Activated CD8-positive, alpha-beta memory T cell treated with anti-CD3 and anti-CD28 coated beads, Interleukin-2, amount 50 U/mL, for 48 hours (primary cell): Measurements from ENCODE around the gene ZBTB3.
"Not testable (repeated sequence)": the region's sequence is repeated elsewhere in the genome, so short reads cannot be mapped to it uniquely, and the experiment has no call there.

Experiments
- DNase-seq: peaks from one replicate; pipeline ENCODE4 v3.0.0-alpha.2; 2020

The ZBTB3 gene

GRCh38 chr11:62753736-62754603 is at the start of gene ZBTB3:
TSS of gene ZBTB3 (minus strand) at chr11:62754160. CDS start at chr11:62753664, 496 bp downstream.
- peak; percentile 97 for DNase-seq

- no peak for DNase-seq
Observed at GRCh38 chr11:62801071-62801470, 47.1 kb upstream of the ZBTB3 start.

- no peak for DNase-seq
Observed at GRCh38 chr11:62799486-62799885, 45.5 kb upstream of the ZBTB3 start.

- DNase-seq, result no peak
Observed at GRCh38 chr11:62796281-62796680, 42.3 kb upstream of the ZBTB3 start.

DNA sequence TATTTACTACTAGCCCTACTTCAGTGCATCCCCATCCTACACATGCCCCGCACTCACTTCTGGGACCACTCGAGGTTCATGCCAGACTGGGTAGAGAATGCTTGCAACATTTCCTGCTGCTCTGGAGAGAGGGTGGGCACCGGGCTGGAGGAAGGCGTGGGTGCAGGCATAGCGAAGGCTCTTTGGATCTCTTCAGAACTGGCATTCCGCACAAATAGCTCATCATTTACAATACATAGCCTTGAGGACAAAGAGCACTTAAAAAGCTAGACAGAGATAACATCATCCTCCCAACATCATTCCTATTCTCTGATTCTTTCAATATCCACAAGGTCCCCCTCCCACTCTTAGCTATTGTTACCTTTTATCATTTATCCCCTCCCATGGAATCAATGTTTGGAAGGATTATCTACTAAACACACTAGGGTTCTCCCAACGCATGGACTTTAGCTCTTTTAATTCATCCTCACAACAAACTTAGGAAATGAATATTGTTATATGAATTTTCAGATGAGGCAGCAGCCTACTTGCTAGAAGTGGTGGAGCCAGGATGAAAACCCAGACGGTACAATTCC is 40.3 kb upstream of the ZBTB3 start:
- DNase-seq, result no peak

DNA sequence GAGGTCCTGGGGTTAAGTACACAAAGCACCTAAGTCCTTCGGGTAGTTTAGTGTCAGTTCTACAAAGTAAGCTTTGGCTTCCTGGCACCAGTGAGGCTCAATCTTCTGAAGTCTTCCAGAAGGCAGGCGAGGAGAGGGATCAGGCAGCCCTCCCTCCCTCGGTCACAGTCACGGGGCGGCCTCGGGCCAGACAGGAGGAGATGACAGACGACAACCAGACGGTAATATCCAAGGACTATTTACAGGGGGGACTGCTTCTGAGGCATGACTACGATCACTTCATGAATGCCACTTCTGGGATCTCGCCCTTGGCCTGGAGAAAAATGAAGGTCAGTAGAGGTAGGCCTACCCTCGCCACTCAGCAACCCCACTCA is 38.2 kb upstream of the ZBTB3 start:
- no peak for DNase-seq

- peak; percentile 93 for DNase-seq
Observed at GRCh38 chr11:62791501-62792201, 37.7 kb upstream of the ZBTB3 start, which contains the start of gene TMEM223. TSS of gene TMEM223 (minus strand) at chr11:62792006. CDS start at chr11:62791994, 12 bp downstream.

- DNase-seq, result no peak
Observed at GRCh38 chr11:62789576-62789975, 35.6 kb upstream of the ZBTB3 start.

- DNase-seq, result no peak
Observed at GRCh38 chr11:62788991-62789390, 35.0 kb upstream of the ZBTB3 start.

DNA sequence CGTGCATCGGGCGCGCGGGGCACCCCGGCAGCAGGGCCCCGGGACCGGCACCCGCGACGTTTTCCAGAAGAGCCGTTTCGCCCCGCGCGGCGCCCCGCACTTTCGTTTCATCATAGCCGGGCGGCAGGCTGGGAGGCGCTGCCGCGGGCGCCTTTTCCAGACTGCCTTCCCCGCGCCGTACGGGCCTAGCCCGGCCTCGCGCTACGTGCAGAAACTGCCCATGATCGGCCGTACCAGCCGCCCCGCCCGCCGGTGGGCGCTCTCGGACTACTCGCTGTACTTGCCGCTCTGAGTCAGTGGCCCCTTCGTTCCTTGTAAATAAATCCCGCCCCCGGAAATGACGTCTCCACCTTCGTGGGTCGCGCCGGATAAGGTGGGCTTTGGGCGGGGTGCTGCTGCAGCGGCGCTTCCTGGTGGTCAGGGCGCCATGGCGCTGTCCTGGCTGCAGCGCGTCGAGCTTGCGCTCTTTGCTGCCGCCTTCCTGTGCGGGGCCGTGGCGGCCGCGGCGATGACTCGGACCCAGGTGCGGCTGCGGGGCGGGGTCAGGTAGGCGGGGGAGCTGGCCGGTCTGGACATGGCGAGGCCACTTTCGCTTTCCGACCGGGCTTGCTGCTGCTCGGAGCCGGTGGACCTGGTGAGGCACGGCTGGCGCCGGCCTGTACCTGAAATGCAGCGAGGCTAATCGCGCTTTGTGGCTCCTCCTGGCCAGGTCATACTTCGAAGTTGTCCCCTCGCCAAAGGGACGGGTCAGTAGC is 33.2 kb upstream of the ZBTB3 start, which contains the start of gene TMEM179B:
Gene TMEM179B (plus strand): TSS at position 398 of the 755 bp plus-strand sequence. CDS start 30 bp downstream, at position 428.
- peak; percentile 99 for DNase-seq

DNA sequence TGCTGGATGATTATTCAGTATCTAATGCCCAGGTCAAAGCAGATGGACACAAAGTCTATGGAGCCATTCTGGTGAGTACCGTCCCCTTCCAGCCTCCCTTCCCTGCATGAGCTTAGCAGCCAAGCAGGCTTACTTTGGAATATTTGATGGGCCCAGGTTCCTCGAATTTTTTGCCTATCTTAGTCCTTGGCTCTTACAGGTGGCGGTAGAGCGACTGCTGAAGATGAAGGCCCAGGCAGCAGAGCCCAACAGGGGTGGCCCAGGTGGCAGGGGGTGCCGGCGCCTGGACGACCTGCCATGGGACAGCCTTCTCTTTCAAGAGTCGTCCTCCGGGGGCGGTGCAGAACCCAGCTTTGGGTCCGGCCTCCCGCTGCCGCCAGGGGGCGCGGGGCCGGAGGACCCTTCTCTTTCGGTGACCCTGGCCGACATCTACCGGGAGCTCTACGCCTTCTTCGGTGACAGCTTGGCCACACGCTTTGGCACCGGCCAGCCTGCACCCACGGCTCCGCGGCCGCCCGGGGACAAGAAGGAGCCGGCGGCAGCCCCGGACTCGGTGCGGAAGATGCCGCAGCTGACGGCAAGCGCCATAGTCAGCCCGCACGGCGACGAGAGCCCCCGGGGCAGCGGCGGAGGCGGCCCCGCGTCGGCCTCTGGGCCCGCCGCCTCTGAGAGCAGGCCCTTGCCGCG is 32.5 kb upstream of the ZBTB3 start:
- peak; percentile 94 for DNase-seq

GRCh38 chr11:62782753-62783152 is 28.8 kb upstream of the ZBTB3 start:
- DNase-seq, result no peak

GRCh38 chr11:62778441-62778840 is 24.5 kb upstream of the ZBTB3 start:
- no peak for DNase-seq

DNA sequence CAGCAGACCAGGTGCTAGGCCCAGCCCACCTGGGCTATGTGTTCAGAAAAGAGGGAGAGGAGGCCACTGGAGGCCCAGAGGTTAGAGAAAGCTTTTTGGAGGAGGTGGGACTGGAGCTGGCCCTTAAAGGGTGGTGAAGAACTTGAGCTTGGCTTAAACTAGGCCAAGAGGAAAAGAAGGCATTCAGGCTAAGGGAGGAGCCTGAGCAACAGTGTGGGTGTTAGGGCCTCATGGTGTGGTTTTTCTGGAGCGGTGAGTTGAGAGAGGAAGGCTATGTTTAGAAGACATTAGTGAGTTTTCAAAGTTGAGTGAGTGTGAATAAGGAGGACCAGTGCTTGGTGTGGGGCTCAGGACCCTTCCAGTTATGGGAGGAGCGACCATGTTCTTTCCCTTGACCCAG is 23.4 kb upstream of the ZBTB3 start:
- no peak for DNase-seq

GRCh38 chr11:62775646-62776045 is 21.7 kb upstream of the ZBTB3 start:
- no peak for DNase-seq

- no peak for DNase-seq
Observed at GRCh38 chr11:62774407-62774806, 20.4 kb upstream of the ZBTB3 start.

DNA sequence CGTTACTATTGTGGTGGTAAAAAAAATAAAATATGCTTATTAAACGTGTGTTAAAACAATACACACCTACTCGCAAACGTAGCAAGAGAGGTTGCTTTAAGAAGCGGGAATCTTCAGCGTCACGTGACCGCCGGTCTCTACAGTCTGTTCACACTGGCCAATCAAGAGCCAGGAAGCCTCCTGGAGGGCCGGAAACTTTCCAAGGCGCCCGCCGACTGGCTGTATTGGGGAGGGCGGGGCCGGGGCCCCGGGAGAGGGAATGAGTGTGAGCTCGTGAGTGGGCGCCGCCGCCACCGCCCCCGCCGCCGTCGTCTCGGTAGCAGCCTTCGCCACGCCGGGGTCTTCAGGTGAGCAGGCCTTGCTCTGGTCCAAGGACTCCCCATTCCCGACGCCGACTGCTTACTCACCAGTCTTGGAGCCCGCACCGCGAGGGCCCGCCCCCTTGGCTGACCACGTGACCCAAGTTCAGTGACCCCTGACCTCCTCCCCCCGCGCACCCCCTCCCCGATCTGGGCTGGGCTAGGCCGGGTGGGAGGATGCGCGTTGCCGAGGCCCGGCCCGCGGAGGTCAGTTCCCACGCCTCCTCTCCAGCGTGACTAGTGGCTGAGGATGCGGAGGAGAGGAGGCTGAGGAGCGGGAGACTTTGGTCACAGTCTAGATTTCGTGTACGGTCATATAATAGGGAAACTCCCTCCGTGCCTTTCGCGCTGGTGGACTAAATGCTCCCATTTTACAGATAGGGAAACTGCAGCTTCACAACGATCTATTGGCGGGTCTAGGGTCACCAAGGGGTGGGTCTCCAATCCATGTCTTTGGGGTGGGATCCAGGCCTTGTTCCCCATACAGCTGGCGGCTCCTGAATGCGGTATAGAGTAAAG is 17.4 kb upstream of the ZBTB3 start, which contains the start of gene TAF6L:
Gene TAF6L (plus strand): TSS at position 253 of the 878 bp plus-strand sequence. CDS start 4,388 bp downstream, outside the sequence.
- peak; percentile 97 for DNase-seq

DNA sequence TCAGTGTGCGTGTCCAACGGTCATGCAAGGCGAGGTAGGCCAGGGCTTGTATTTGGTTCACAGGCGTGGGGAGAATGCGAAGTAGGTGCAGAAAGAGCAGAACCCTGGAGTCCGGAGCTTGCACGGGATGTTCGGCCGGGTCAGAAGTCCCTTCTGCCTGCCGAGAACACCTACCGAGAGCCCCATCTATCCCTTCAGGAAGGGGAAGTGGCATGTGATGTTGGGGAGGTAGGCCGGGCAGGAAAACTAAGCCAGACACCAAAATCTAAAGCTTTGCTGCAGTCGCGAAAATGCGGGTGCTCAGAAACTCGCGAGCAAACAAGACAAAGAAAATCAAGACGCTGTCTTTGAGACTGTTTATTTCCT is 16.8 kb upstream of the ZBTB3 start:
- peak; percentile 72 for DNase-seq

GRCh38 chr11:62760867-62761227 is 6.9 kb upstream of the ZBTB3 start:
- not testable (repeated sequence) for DNase-seq

GRCh38 chr11:62757846-62758788 is 4.2 kb upstream of the ZBTB3 start:
- no peak for DNase-seq
